Thyroid gland (tissue), 4 donors: ENCODE results near the gene CLCN2. TPM values are rescaled to one million over a fixed set of nuclear protein-coding genes. Genes with fewer than 3 reads are reported as not detected.

Source experiments
- DNase-seq, 2 donors: peaks; one replicate each; pipeline ENCODE4 v3.0.0-alpha.2; 2019
- H3K27ac ChIP-seq, 3 donors: fragments of 200-600 bp; sonication (generic); 1 replicate in 2 of 3; 2 replicates in 1 of 3; pipeline ENCODE4 v1.5.1; 2016 to 2019; ENCODE audit warnings: mild to moderate bottlenecking in 1 of 3, moderate library complexity in 1 of 3
- H3K27me3 ChIP-seq: fragments of 200-600 bp; sonication (generic); one replicate; pipeline ENCODE4 v1.5.1; 2019
- H3K36me3 ChIP-seq, 2 donors: fragments of 200-600 bp; sonication (generic); one replicate each; pipeline ENCODE4 v1.5.1; 2016 to 2019
- H3K4me1 ChIP-seq, 2 donors: fragments of 200-600 bp; sonication (generic); one replicate each; pipeline ENCODE4 v1.5.1; 2017 to 2019
- H3K4me3 ChIP-seq, 3 donors: fragments of 200-600 bp; sonication (generic); replicated peaks in 1 of 3; 1 replicate in 2 of 3; 2 replicates in 1 of 3; pipeline ENCODE4 v1.5.1; 2016; ENCODE audit warnings: mild to moderate bottlenecking in 1 of 3
- H3K9me3 ChIP-seq: fragments of 200-600 bp; sonication (generic); one replicate; pipeline ENCODE4 v1.5.1; 2017
- CTCF ChIP-seq, 6 experiments: fragments of 200-600 bp in 3 of 6; fragments of 450-650 bp in 3 of 6; sonication (generic) in 3 of 6; IDR thresholded peaks; one replicate each; pipeline ENCODE4 v1.5.1; 2016 to 2019; ENCODE audit warnings: antibody characterized with exemption in 6 of 6, mild to moderate bottlenecking in 2 of 6, inconsistent platforms in 1 of 6, moderate library complexity in 1 of 6
- POLR2A ChIP-seq, 2 donors: fragments of 450-650 bp; IDR thresholded peaks; one replicate each; pipeline ENCODE4 v1.6.1; 2017; ENCODE audit warnings: antibody characterized with exemption in 2 of 2, mild to moderate bottlenecking in 2 of 2, moderate library complexity in 1 of 2
- WGBS, 2 donors: methylation state at CpG; one replicate each; pipeline ENCODE4 v1.1.5; 2017; 5-methylcytosine and 5-hydroxymethylcytosine counted together
- intact Hi-C: fragments of 100-400 bp; cut with DNase I; formaldehyde crosslinking; loops from one replicate; pipeline ENCODE4 v1.15.1; 2023
- total RNA-seq, 4 donors: library from RNA; depleted of rRNA; stranded (reverse); fragments of >200 nt; gene quantifications; one replicate each; pipeline ENCODE4 v1.2.3, GENCODE V29; 2016

The CLCN2 gene
- total RNA-seq, 4 donors from 2014 or later, result 4.3 to 7.6 (median 5.2) TPM

DNA sequence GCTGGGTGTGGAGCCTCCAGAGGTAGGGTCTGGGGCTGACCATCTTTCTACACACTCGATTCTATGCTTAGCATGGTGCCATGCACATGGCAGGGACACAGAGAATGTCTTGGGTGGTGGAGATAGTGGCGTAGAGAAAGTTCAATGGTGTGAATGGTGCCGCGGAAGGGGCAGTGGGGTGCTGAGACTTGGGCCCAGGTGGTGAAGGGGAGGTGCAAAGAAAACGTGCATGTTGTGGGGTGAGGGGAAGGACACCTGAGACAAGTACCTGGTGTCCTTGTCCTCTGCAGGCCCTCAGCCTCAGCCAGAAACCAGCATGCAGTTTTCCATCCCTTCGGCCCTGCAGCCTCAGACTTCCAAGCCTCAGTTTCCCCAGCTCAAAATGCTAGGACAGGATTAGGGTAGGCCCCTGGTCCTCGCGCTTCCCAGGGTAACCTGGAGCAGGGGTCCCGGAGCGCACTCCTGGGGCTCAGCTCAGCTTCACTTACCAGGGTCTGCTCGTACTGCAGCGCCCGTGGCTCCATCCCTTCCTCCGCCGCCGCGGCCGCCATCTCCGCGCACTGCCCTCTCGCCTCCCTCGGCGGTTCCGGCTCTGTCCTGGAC is 375 bp downstream of the CLCN2 start:
- Histone ChIP-seq H3K27ac (peak overlapping the region; percentile 43 to 100 (median 98)), H3K4me1 (peaks cover 21 to 26% of the 10 kb centered on the region in 2 donors), H3K4me3 (peak overlapping the region; percentile 43 to 85 (median 56)), H3K36me3 (no peaks in the 10 kb centered on the region), H3K27me3 (no peaks in the 10 kb centered on the region), H3K9me3 (no peaks in the 10 kb centered on the region)
- WGBS, 2 donors, result 12 to 19% methylated on average over 10 to 17 of the region's 24 CpGs
- DNase-seq, result no peak
- intact Hi-C loops, result no loop called here
- TF ChIP-seq POLR2A (IDR thresholded peaks at IDR 0.05), result no peak
- TF ChIP-seq CTCF (IDR thresholded peaks at IDR 0.05), result no peak

DNA sequence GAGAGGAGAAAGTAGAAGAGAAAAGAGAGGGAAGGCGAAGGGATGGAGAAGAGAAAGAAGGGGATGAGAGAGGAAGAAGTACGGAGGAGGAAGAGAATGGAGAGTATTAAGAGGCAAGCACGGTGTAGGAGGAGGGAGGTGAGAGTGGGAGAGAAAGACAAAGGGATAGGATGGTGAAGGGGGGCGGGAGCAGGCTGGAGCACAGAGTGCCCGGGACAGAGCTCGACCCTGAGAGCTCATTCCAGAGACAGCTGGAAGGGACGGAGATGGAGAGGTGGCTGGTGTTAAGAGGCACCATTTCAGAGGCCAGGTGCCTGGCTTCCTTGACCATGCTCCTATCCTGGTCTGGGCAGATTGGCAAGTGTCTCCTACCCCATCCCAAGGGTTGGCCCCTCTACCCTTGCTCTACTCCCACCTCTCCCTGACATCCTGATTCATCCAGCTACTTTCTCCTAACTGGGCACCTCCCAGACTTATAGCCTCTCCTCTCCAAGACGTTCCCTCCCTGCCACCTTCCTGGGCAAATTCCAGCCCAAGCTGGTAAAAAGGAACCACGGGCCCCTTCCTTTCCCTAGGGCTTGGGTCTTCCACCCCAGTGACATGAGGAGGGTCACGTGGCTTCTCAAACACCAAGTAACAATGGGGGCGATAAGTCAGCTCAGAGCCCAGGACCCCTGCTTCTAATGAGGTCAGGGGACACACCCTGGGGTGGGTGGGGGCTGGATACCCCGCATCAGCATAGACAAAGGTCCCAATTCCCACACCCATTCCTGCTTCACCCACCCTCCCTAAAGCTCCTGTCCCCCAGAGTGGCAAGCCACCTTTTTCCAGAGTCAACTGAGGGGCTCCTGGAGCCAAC is 1.1 kb downstream of the CLCN2 start:
- Histone ChIP-seq H3K4me1 (peaks cover 21 to 26% of the 10 kb centered on the region in 2 donors), H3K9me3 (no peaks in the 10 kb centered on the region), H3K4me3 (peak overlapping the region in 1 of 3 donors; percentile 85), H3K36me3 (no peaks in the 10 kb centered on the region), H3K27ac (no peak overlapping the region), H3K27me3 (no peaks in the 10 kb centered on the region)
- WGBS, 2 donors, result 72 to 77% methylated on average over 12 of the region's 12 CpGs
- no peak for TF ChIP-seq POLR2A (IDR thresholded peaks at IDR 0.05)
- DNase-seq, result no peak
- intact Hi-C loops, result no loop called here

DNA sequence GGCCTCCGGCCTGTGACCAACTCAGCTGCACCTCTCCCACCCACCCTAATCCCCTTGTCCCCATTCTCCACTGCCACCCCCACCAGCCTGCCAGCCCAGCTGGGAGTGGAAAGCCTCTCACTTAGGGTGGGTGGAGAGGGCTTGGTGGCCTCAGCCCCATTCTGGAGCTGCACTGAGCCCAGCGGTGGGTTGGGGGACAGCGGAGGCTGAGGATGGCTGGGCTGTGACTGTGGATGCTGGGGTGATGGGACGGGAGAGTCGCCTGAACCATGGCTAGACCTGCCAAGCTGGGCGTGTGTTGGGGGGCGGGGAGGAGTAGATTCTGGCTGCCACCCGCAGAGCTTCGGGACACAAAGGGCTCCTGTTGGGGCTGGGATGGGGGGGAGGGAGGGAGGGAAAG is 1.8 kb downstream of the CLCN2 start:
- no peak for DNase-seq
- no peak overlapping the region for H3K27ac ChIP-seq
- H3K36me3 ChIP-seq, result no peaks in the 10 kb centered on the region
- H3K4me1 ChIP-seq, result peaks cover 20 to 23% of the 10 kb centered on the region in 2 donors
- TF ChIP-seq POLR2A (IDR thresholded peaks at IDR 0.05) (no peak), CTCF (IDR thresholded peaks at IDR 0.05) (no peak)
- no peak overlapping the region for H3K4me3 ChIP-seq
- H3K27me3 ChIP-seq, result no peaks in the 10 kb centered on the region
- 72 to 79% methylated on average over 9 of the region's 9 CpGs for WGBS, 2 donors
- intact Hi-C loops, result no loop called here
- no peaks in the 10 kb centered on the region for H3K9me3 ChIP-seq

DNA sequence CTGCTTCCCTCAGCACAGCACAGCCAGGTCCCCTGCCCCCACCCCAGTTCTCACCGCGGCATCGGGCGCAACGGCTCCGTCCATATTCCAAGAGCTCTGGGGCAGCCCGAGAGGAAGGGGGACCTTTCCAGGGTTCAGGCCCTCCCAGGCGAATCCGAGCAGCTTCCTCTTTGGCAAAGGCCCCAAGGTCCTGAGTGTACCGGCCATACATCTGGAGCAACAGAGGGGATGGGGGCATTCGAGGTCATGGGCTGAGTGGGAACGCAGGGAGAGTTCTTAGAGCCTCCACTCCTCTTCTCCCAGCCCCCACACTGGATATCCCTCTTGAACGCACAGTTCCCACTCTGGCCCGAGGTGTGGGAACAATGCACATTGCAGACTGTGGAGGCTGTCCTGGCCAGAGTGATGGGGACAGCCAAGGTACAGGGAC is 2.5 kb downstream of the CLCN2 start:
- Histone ChIP-seq H3K4me1 (peaks cover 13 to 17% of the 10 kb centered on the region in 2 donors), H3K27me3 (no peaks in the 10 kb centered on the region), H3K36me3 (no peaks in the 10 kb centered on the region), H3K9me3 (no peaks in the 10 kb centered on the region), H3K4me3 (no peak overlapping the region), H3K27ac (no peak overlapping the region)
- TF ChIP-seq CTCF (IDR thresholded peaks at IDR 0.05), result no peak
- no peak for TF ChIP-seq POLR2A (IDR thresholded peaks at IDR 0.05)
- no peak for DNase-seq
- WGBS, 2 donors, result 56 to 78% methylated on average over 6 to 13 of the region's 14 CpGs
- intact Hi-C loops, result no loop called here

DNA sequence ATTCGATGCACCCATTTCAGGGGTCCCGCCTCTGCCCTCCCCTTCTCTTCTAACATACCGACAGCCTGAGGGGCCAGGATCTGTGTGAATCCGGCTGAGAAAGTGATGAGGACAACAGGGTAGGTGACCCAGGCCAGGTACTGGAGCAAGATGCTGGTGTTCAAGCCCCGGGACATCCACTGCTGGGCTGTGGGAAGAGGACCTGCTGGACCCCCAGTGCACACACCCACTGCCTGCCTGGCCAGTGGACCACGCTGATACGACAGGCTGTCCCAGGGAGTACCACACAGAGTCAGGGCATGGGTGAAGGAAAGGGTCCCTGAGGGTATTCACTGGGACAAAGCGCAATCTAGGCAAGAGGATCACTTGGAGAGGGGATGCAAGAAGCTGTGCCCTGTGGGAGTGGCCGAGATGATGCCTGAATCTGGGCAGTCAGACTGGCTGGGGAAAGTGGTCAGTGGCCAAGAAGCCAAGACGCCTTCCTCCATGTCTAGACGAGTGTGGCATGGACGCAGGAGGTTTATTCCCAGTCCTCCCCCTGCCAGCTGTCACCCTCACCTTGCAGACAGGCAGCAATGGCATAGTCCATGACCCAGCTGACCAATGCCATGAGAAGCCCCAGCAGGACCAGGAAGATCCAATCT is 3.2 kb downstream of the CLCN2 start:
- intact Hi-C loops, result no loop called here

More for the DNA sequence above, 3.2 kb downstream of the CLCN2 start:
- Histone ChIP-seq H3K4me1 (peaks cover 8 to 12% of the 10 kb centered on the region in 2 donors), H3K27me3 (no peaks in the 10 kb centered on the region), H3K27ac (no peak overlapping the region), H3K9me3 (no peaks in the 10 kb centered on the region), H3K4me3 (no peak overlapping the region), H3K36me3 (no peaks in the 10 kb centered on the region)
- TF ChIP-seq CTCF (IDR thresholded peaks at IDR 0.05), result no peak
- no peak for TF ChIP-seq POLR2A (IDR thresholded peaks at IDR 0.05)
- no peak for DNase-seq
- 93% methylated on average over 10 to 11 of the region's 12 CpGs for WGBS, 2 donors
